HEK293 (cell line): ENCODE measurements around the gene CBX2.

Experiments used
- CTCF ChIA-PET: fragments of 350-600 bp; formaldehyde crosslinking; extraction: SDS; loops from one replicate; lab custom pipeline; 2021; ENCODE audit warnings: antibody characterized with exemption; lab: Yijun Ruan, JAX
- POLR2A ChIA-PET: fragments of 300-600 bp; formaldehyde crosslinking; extraction: SDS; loops from one replicate; lab custom pipeline; 2020; ENCODE audit warnings: antibody characterized with exemption, inconsistent platforms; lab: Yijun Ruan, JAX
- H3K27ac ChIP-seq: fragments of 200-500 bp; sonication (Bioruptor generic); 2 replicates; pipeline ENCODE4 v1.5.1; 2014; ENCODE audit warnings: low read depth, low read length, control low read depth, inconsistent platforms; ENCODE audit errors: extremely low read depth
- H3K36me3 ChIP-seq, 2 experiments: fragments of 200-500 bp in 1 of 2; sonication (Bioruptor generic) in 1 of 2; 1 replicate in 1 of 2; 2 replicates in 1 of 2; pipeline ENCODE4 v1.5.1; 2014 to 2017; ENCODE audit warnings: inconsistent platforms in 2 of 2, low read length in 2 of 2; ENCODE audit not compliant: control insufficient read depth in 2 of 2, insufficient read depth in 1 of 2
- H3K4me1 ChIP-seq: fragments of 200-500 bp; sonication (Bioruptor generic); 2 replicates; pipeline ENCODE4 v1.5.1; 2014; ENCODE audit warnings: mild to moderate bottlenecking, low read length, inconsistent platforms; ENCODE audit not compliant: control insufficient read depth, insufficient read depth
- H3K4me3 ChIP-seq: 2 replicates; pipeline ENCODE4 v1.5.1; 2011; ENCODE audit warnings: low read depth, mild to moderate bottlenecking, control low read depth, low read length, moderate library complexity
- H3K9me3 ChIP-seq: fragments of 200-500 bp; sonication (Bioruptor generic); 2 replicates; pipeline ENCODE4 v1.5.1; 2014; ENCODE audit warnings: low read depth, low read length, inconsistent platforms; ENCODE audit not compliant: control insufficient read depth, insufficient read depth
- KLF10 ChIP-seq: fragments of 450-650 bp; IDR thresholded peaks from 2 replicates; pipeline ENCODE4 v1.5.1; 2018; ENCODE audit warnings: missing biosample characterization, mild to moderate bottlenecking, missing genetic modification characterization
- KLF8 ChIP-seq: fragments of 450-650 bp; formaldehyde crosslinking; IDR thresholded peaks from 2 replicates; pipeline ENCODE4 v1.5.1; 2016; ENCODE audit warnings: missing biosample characterization, missing genetic modification characterization
- KLF9 ChIP-seq: fragments of 450-650 bp; formaldehyde crosslinking; IDR thresholded peaks from 2 replicates; pipeline ENCODE4 v1.5.1; 2016; ENCODE audit warnings: missing biosample characterization, missing genetic modification characterization, low read depth
- SP2 ChIP-seq: fragments of 450-650 bp; formaldehyde crosslinking; IDR thresholded peaks from 2 replicates; pipeline ENCODE4 v1.5.1; 2016; ENCODE audit warnings: missing biosample characterization, missing genetic modification characterization
- ZBTB26 ChIP-seq: fragments of 450-650 bp; formaldehyde crosslinking; optimal IDR thresholded peaks from 2 replicates; pipeline ENCODE3; 2016; ENCODE audit warnings: missing biosample characterization, mild to moderate bottlenecking, missing genetic modification characterization
- ZFHX2 ChIP-seq: fragments of 450-650 bp; formaldehyde crosslinking; conservative IDR thresholded peaks from 2 replicates; pipeline ENCODE4 v1.5.1; 2016; ENCODE audit warnings: missing biosample characterization, missing genetic modification characterization
- ZNF169 ChIP-seq: fragments of 450-650 bp; formaldehyde crosslinking; IDR thresholded peaks from 2 replicates; pipeline ENCODE4 v1.5.1; 2016; ENCODE audit warnings: missing biosample characterization, missing genetic modification characterization
- ZNF19 ChIP-seq: fragments of 450-650 bp; formaldehyde crosslinking; IDR thresholded peaks from 2 replicates; pipeline ENCODE4; 2016; ENCODE audit warnings: missing biosample characterization, missing genetic modification characterization, low read depth
- ZNF26 ChIP-seq: fragments of 450-650 bp; formaldehyde crosslinking; IDR thresholded peaks from 2 replicates; pipeline ENCODE4 v1.5.1; 2016; ENCODE audit warnings: missing biosample characterization, missing genetic modification characterization
- ZNF350 ChIP-seq: fragments of 450-650 bp; formaldehyde crosslinking; IDR thresholded peaks from 2 replicates; pipeline ENCODE4 v1.5.0; 2017; ENCODE audit warnings: missing biosample characterization, mild to moderate bottlenecking, missing genetic modification characterization
- ZNF48 ChIP-seq: fragments of 450-650 bp; formaldehyde crosslinking; IDR thresholded peaks from 2 replicates; pipeline ENCODE4 v1.5.1; 2016; ENCODE audit warnings: missing biosample characterization, missing genetic modification characterization
- ZNF645 ChIP-seq: fragments of 450-650 bp; formaldehyde crosslinking; IDR thresholded peaks from 2 replicates; pipeline ENCODE4; 2016; ENCODE audit warnings: missing biosample characterization, missing genetic modification characterization
- ZNF701 ChIP-seq: fragments of 450-650 bp; formaldehyde crosslinking; IDR thresholded peaks from 2 replicates; pipeline ENCODE4 v1.5.1; 2016; ENCODE audit warnings: missing biosample characterization, missing genetic modification characterization
- ZNF707 ChIP-seq: fragments of 450-650 bp; formaldehyde crosslinking; IDR thresholded peaks from 2 replicates; pipeline ENCODE4 v1.5.1; 2016; ENCODE audit warnings: missing biosample characterization, missing genetic modification characterization
- ZNF830 ChIP-seq: fragments of 450-650 bp; IDR thresholded peaks from 2 replicates; pipeline ENCODE4 v1.5.0; 2018; ENCODE audit warnings: missing biosample characterization, missing genetic modification characterization, low read depth, mild to moderate bottlenecking, moderate library complexity
- ZSCAN30 ChIP-seq: fragments of 450-650 bp; IDR thresholded peaks from 2 replicates; pipeline ENCODE4 v1.5.1; 2018; ENCODE audit warnings: missing biosample characterization, mild to moderate bottlenecking, missing genetic modification characterization, moderate library complexity
- TF ChIP-seq, protein P1 (sequence below): fragments of 450-650 bp; formaldehyde crosslinking; IDR thresholded peaks from 2 replicates; pipeline ENCODE4 v1.5.1; 2016; ENCODE audit warnings: missing biosample characterization, missing genetic modification characterization
- TF ChIP-seq, protein P2 (sequence below): fragments of 450-650 bp; formaldehyde crosslinking; IDR thresholded peaks from 2 replicates; pipeline ENCODE4 v1.5.1; 2016; ENCODE audit warnings: missing biosample characterization, missing genetic modification characterization
- TF ChIP-seq, protein P3 (sequence below): sonication (generic); formaldehyde crosslinking; IDR thresholded peaks from 2 replicates; pipeline ENCODE4 v1.8.1; 2022; ENCODE audit warnings: mild to moderate bottlenecking, moderate library complexity, missing genetic modification reagents

CBX2 gene

GRCh38 chr17:79777894-79778503 lies at the start of gene CBX2:
Gene CBX2, plus strand, starts transcription at chr17:79778148. Its CDS starts 88 bp downstream, at chr17:79778236.
- Histone ChIP-seq H3K9me3 (no peaks in the 10 kb centered on the region), H3K4me3 (peak within 1 kb of the TSS; percentile 67), H3K27ac (peak within 1 kb of the TSS; percentile 85), H3K36me3 (peaks cover 10 to 37% of the 10 kb centered on the region in 2 experiments; a peak in 2 of 3 replicates), H3K4me1 (peaks cover 21% of the 10 kb centered on the region)
- TF ChIP-seq ZNF19 (tag by site-specific recombination): no peak
- TF ChIP-seq, protein P1, sequence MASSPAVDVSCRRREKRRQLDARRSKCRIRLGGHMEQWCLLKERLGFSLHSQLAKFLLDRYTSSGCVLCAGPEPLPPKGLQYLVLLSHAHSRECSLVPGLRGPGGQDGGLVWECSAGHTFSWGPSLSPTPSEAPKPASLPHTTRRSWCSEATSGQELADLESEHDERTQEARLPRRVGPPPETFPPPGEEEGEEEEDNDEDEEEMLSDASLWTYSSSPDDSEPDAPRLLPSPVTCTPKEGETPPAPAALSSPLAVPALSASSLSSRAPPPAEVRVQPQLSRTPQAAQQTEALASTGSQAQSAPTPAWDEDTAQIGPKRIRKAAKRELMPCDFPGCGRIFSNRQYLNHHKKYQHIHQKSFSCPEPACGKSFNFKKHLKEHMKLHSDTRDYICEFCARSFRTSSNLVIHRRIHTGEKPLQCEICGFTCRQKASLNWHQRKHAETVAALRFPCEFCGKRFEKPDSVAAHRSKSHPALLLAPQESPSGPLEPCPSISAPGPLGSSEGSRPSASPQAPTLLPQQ: no peak
- TF ChIP-seq ZNF830 (tag by site-specific recombination): no peak
- TF ChIP-seq ZNF169 (tag by site-specific recombination): no peak
- TF ChIP-seq ZNF645 (tag by site-specific recombination): no peak
- TF ChIP-seq ZSCAN30 (tag by site-specific recombination): peak; percentile 37; the same call in 1 of the 2 replicates
- TF ChIP-seq ZBTB26 (tag by site-specific recombination): peak; percentile 9
- no peak for TF ChIP-seq ZNF701
- TF ChIP-seq, protein P2, sequence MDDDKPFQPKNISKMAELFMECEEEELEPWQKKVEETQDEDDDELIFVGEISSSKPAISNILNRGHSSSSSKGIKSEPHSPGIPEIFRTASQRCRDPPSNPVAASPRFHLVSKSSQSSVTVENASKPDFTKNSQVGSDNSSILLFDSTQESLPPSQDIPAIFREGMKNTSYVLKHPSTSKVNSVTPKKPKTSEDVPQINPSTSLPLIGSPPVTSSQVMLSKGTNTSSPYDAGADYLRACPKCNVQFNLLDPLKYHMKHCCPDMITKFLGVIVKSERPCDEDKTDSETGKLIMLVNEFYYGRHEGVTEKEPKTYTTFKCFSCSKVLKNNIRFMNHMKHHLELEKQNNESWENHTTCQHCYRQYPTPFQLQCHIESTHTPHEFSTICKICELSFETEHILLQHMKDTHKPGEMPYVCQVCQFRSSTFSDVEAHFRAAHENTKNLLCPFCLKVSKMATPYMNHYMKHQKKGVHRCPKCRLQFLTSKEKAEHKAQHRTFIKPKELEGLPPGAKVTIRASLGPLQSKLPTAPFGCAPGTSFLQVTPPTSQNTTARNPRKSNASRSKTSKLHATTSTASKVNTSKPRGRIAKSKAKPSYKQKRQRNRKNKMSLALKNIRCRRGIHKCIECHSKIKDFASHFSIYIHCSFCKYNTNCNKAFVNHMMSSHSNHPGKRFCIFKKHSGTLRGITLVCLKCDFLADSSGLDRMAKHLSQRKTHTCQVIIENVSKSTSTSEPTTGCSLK (tag by site-specific recombination): no peak
- TF ChIP-seq ZFHX2: peak; percentile 72
- peak; percentile 89; the same call in 1 of the 2 replicates for TF ChIP-seq KLF10 (tag by site-specific recombination)
- TF ChIP-seq KLF9 (tag by site-specific recombination): peak; percentile 49
- TF ChIP-seq KLF8: 0 out of 2 replicates have a peak, but pooled peaks have one; percentile 6
- CTCF ChIA-PET: interaction anchor here (0.6 to 2.0 kb wide), 7 partner anchors 9 to 146 kb away, joined by 3 to 11 read pairs (median 5); no protein-coding TSS in a partner anchor
- POLR2A ChIA-PET: interaction anchor here (1.0 to 2.3 kb wide), 5 partner anchors 9 to 61 kb away, joined by 3 to 17 read pairs (median 4); partner anchors contain the start of genes CBX4 and CBX8

DNA sequence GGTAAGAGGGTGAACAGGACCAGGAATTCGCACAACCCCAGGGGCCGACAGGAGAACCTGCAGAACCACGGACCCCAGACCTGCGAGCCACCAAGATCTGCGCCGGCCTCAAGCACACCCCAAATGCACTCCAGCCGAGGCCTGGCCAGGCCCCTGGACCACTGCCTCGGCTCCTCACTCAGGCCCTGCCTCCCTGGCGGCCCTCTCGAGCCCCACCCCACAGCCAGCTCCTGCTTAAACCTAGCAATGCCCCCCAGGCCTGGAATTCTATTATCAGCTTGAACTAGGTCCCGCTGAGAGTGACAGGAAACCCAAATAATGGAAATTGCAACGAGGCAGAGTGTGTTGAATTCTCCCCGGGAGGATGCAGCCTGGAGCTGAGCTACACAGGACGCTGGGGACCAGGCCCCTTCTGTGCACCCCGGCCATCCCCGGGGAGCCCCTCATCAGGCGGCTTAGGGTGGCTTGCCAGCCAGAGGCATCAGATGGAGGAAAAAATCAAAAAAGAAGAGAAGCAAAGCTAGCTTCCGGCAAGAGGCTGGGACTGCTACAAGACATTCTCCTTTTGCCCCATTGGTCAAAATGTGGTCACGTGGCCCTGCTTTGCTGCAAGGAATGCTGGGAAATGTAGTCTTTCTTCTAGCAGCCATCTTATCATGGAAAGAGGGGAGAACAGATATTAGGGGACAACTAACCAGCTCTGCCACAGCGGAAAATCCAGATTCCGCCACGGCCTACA lies 49.6 kb upstream of the CBX2 start:
- Histone ChIP-seq H3K36me3 (no peaks in the 10 kb centered on the region), H3K27ac (no peak overlapping the region), H3K9me3 (no peaks in the 10 kb centered on the region), H3K4me1 (no peaks in the 10 kb centered on the region), H3K4me3 (no peak overlapping the region)
- CTCF ChIA-PET: interaction anchor here (0.6 to 3.9 kb wide), 5 partner anchors 13 to 116 kb away, joined by 3 to 31 read pairs (median 4); no protein-coding TSS in a partner anchor
- POLR2A ChIA-PET: interaction anchor here (0.6 kb wide), 1 partner anchor 23 kb away, joined by 3 read pairs; no protein-coding TSS in a partner anchor
- no peak for TF ChIP-seq ZNF48 (tag by site-specific recombination)
- TF ChIP-seq ZNF707 (tag by site-specific recombination): no peak
- TF ChIP-seq, protein P3, sequence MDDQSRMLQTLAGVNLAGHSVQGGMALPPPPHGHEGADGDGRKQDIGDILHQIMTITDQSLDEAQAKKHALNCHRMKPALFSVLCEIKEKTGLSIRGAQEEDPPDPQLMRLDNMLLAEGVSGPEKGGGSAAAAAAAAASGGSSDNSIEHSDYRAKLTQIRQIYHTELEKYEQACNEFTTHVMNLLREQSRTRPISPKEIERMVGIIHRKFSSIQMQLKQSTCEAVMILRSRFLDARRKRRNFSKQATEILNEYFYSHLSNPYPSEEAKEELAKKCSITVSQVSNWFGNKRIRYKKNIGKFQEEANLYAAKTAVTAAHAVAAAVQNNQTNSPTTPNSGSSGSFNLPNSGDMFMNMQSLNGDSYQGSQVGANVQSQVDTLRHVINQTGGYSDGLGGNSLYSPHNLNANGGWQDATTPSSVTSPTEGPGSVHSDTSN (CRISPR knock-in tag): no peak
- no peak for TF ChIP-seq ZNF350 (tag by site-specific recombination)
- no peak for TF ChIP-seq ZNF26
- TF ChIP-seq SP2 (tag by site-specific recombination): peak; percentile 21; the same call in 1 of the 2 replicates
